Measurements from ENCODE around the gene SLC22A1. TPM values are rescaled to one million over a fixed set of nuclear protein-coding genes. Genes with fewer than 3 reads are reported as not detected.

The SLC22A1 gene
- total and polyA plus RNA-seq, 2 of the 13 experiments (the other 11 are each of a cell fraction or from before 2014, with no cell fraction given) = 0.80 to 0.87 TPM

DNA sequence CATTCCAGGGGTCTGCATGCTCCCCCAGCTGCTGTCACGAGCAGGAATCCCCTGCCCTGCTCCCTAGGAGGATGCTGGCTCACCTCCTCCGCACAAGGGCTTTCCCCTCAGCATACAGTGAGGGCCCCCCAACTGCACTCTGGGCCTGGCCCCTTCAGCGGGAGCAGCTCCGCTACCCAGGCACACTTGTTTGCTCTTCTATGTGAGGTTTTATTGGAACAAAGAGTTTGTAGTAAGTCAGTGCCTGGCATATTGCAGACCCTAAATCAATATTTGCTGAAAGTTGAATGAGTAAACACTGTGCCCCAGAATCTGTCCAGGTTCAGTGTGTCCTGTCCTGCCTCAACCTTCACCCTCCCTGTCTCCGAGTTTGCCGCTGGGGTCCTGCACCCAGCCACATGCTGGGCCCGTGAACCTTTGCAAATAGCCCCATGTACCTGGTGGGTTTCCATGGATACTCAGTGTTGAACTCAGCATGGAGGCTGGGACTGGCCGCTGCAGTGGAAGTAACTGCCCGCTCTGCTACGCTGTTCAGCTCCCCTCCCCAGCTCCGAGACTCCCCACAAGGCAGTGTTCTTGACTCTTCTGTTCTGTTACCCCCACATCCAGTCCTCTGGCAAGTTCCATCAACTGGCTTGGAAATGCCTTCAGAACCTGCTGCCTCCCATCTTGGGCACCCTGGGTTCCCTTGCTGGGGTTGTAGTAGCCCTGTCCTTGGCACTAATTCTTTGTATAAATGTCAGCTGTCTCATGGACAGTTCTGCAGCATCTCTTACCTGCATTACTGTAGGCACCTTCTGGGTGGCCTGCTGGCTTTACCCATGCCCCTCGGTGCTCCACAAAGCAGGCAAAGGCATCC lies 15.7 kb downstream of the SLC22A1 start (continued):
- TF ChIP-seq, protein P1, sequence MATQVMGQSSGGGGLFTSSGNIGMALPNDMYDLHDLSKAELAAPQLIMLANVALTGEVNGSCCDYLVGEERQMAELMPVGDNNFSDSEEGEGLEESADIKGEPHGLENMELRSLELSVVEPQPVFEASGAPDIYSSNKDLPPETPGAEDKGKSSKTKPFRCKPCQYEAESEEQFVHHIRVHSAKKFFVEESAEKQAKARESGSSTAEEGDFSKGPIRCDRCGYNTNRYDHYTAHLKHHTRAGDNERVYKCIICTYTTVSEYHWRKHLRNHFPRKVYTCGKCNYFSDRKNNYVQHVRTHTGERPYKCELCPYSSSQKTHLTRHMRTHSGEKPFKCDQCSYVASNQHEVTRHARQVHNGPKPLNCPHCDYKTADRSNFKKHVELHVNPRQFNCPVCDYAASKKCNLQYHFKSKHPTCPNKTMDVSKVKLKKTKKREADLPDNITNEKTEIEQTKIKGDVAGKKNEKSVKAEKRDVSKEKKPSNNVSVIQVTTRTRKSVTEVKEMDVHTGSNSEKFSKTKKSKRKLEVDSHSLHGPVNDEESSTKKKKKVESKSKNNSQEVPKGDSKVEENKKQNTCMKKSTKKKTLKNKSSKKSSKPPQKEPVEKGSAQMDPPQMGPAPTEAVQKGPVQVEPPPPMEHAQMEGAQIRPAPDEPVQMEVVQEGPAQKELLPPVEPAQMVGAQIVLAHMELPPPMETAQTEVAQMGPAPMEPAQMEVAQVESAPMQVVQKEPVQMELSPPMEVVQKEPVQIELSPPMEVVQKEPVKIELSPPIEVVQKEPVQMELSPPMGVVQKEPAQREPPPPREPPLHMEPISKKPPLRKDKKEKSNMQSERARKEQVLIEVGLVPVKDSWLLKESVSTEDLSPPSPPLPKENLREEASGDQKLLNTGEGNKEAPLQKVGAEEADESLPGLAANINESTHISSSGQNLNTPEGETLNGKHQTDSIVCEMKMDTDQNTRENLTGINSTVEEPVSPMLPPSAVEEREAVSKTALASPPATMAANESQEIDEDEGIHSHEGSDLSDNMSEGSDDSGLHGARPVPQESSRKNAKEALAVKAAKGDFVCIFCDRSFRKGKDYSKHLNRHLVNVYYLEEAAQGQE (IDR thresholded peaks at IDR 0.05; ENCODE audit: borderline replicate concordance in 1 of 2, low read depth in 1 of 2, low read length in 2 of 2) = 0 out of 4 replicates have a peak, but pooled peaks of 1 of the 2 experiments have one; percentile 28
- no peak for TF ChIP-seq SP140L (CRISPR knock-in tag; IDR thresholded peaks at IDR 0.05; ENCODE audit: borderline replicate concordance)
- peak; percentile 18; the same call in 1 of the 2 replicates for TF ChIP-seq BORCS8-MEF2B (CRISPR knock-in tag; IDR thresholded peaks at IDR 0.05)
- TF ChIP-seq, protein P2, sequence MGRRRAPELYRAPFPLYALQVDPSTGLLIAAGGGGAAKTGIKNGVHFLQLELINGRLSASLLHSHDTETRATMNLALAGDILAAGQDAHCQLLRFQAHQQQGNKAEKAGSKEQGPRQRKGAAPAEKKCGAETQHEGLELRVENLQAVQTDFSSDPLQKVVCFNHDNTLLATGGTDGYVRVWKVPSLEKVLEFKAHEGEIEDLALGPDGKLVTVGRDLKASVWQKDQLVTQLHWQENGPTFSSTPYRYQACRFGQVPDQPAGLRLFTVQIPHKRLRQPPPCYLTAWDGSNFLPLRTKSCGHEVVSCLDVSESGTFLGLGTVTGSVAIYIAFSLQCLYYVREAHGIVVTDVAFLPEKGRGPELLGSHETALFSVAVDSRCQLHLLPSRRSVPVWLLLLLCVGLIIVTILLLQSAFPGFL (CRISPR knock-in tag; IDR thresholded peaks at IDR 0.05) = no peak
- no peak for TF ChIP-seq ATF6 (CRISPR knock-in tag; conservative IDR thresholded peaks at IDR 0.05)
- TF ChIP-seq ZNF737 (CRISPR knock-in tag; IDR thresholded peaks at IDR 0.05; ENCODE audit: borderline replicate concordance) = no peak
- no peak for TF ChIP-seq ZNF569 (CRISPR knock-in tag; IDR thresholded peaks at IDR 0.05; ENCODE audit: borderline replicate concordance)
- TF ChIP-seq ATM (IDR thresholded peaks at IDR 0.05; ENCODE audit: borderline replicate concordance) = no peak
- no peak for TF ChIP-seq ZNF790 (CRISPR knock-in tag; IDR thresholded peaks at IDR 0.05; ENCODE audit: borderline replicate concordance)
- peak; percentile 51 for TF ChIP-seq DRAP1 (CRISPR knock-in tag; IDR thresholded peaks at IDR 0.05)
- no peak for TF ChIP-seq ETV6 (CRISPR knock-in tag; conservative IDR thresholded peaks at IDR 0.05)
- peak; percentile 18; the same call in 1 of the 2 replicates for TF ChIP-seq ZFP1 (CRISPR knock-in tag; IDR thresholded peaks at IDR 0.05)
- peak; percentile 69 for TF ChIP-seq UBTF (CRISPR knock-in tag; IDR thresholded peaks at IDR 0.05)
- TF ChIP-seq ZNF124 (CRISPR knock-in tag; IDR thresholded peaks at IDR 0.05) = peak; percentile 67; the same call in 1 of the 2 replicates
- TF ChIP-seq, protein P3, sequence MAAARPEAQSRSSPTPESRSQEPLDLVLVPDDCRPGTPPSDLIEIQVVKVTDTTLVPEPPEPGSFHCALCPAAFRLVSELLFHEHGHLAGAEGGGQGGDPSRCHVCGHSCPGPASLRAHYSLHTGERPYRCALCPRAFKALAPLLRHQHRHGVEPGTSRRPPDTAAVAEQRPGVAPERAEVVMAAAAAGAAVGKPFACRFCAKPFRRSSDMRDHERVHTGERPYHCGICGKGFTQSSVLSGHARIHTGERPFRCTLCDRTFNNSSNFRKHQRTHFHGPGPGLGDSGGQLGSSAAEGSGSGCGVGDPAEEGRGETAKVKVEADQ (CRISPR knock-in tag; IDR thresholded peaks at IDR 0.05; ENCODE audit: borderline replicate concordance) = no peak
- no peak for TF ChIP-seq RELA (CRISPR knock-in tag; IDR thresholded peaks at IDR 0.05)
- TF ChIP-seq ZNF850 (CRISPR knock-in tag; conservative IDR thresholded peaks at IDR 0.05) = no peak
- no peak for TF ChIP-seq RORA (CRISPR knock-in tag; IDR thresholded peaks at IDR 0.05)

Measured in HepG2 (cell line).